Fibroblast of lung (primary cell): Measurements from ENCODE around the gene RHBDF2. TPM values are rescaled to one million over a fixed set of nuclear protein-coding genes. Genes with fewer than 3 reads are reported as not detected.

Experiments
- DNase-seq, 2 donors: peaks; one replicate each; pipeline versions ENCODE4 v3.0.0 to v3.0.0-alpha.2; 2010; ENCODE audit warnings: low read depth in 2 of 2
- H2AFZ ChIP-seq: 2 replicates; pipeline ENCODE4 v1.5.1; 2012; ENCODE audit warnings: low read length, control low read depth, inconsistent platforms
- H3K27ac ChIP-seq: 2 replicates; pipeline ENCODE4 v1.5.1; 2011; ENCODE audit warnings: low read length, control low read depth; ENCODE audit not compliant: insufficient read depth
- H3K27me3 ChIP-seq: 2 replicates; pipeline ENCODE4 v1.5.1; 2011; ENCODE audit warnings: mild to moderate bottlenecking, low read length; ENCODE audit not compliant: control insufficient read depth, insufficient read depth
- H3K36me3 ChIP-seq: 2 replicates; pipeline ENCODE4 v1.5.1; 2011; ENCODE audit warnings: low read length; ENCODE audit not compliant: control insufficient read depth, insufficient read depth
- H3K4me1 ChIP-seq: 2 replicates; pipeline ENCODE4 v1.5.1; 2011; ENCODE audit warnings: low read length; ENCODE audit not compliant: control insufficient read depth, insufficient read depth; ENCODE audit errors: extremely low read depth
- H3K4me2 ChIP-seq: 2 replicates; pipeline ENCODE4 v1.5.1; 2011; ENCODE audit warnings: low read length, control low read depth; ENCODE audit not compliant: insufficient read depth; ENCODE audit errors: extremely low read depth
- H3K4me3 ChIP-seq, 4 experiments: fragments of 200-600 bp in 1 of 4; sonication (generic) in 1 of 4; replicated peaks in 1 of 4; 2 replicates each; pipeline ENCODE4 v1.5.1; 2011 to 2016; ENCODE audit warnings: low read length in 4 of 4, low read depth in 3 of 4, mild to moderate bottlenecking in 3 of 4, control low read depth in 2 of 4, inconsistent platforms in 1 of 4, mixed read lengths in 1 of 4; ENCODE audit not compliant: insufficient read depth in 1 of 4; ENCODE audit errors: control extremely low read depth in 1 of 4
- H3K79me2 ChIP-seq: 2 replicates; pipeline ENCODE4 v1.5.1; 2012; ENCODE audit warnings: mild to moderate bottlenecking, low read length, inconsistent platforms; ENCODE audit not compliant: control insufficient read depth, insufficient read depth
- H3K9ac ChIP-seq: 2 replicates; pipeline ENCODE4 v1.5.1; 2011; ENCODE audit warnings: mild to moderate bottlenecking, low read length, control low read depth; ENCODE audit not compliant: insufficient read depth
- H3K9me3 ChIP-seq: 2 replicates; pipeline ENCODE4 v1.5.1; 2012; ENCODE audit warnings: low read depth, low read length; ENCODE audit not compliant: control insufficient read depth, insufficient read depth
- H4K20me1 ChIP-seq: 2 replicates; pipeline ENCODE4 v1.5.1; 2011; ENCODE audit warnings: low read length; ENCODE audit not compliant: control insufficient read depth, insufficient read depth; ENCODE audit errors: extremely low read depth
- EZH2 ChIP-seq: IDR thresholded peaks from 2 replicates; pipeline ENCODE4 v1.5.1; 2012; ENCODE audit warnings: low read length, control low read depth, mild to moderate bottlenecking; ENCODE audit errors: missing control alignments
- polyA plus RNA-seq, 2 donors: library from polyadenylated mRNA; depleted of rRNA in 1 of 2; stranded (reverse) in 1 of 2; unstranded in 1 of 2; fragments of >200 nt; gene quantifications; 2 replicates each; pipeline ENCODE4 v1.2.1, GENCODE V29; 2011 to 2012; ENCODE audit warnings: missing spikeins in 1 of 2
- total RNA-seq: library from RNA; depleted of rRNA; stranded (reverse); fragments of >200 nt; gene quantifications from 2 replicates; pipeline ENCODE4 v1.2.1, GENCODE V29; 2014
- TF ChIP-seq, protein P1 (sequence below), 2 donors: IDR thresholded peaks in 1 of 2; conservative IDR thresholded peaks in 1 of 2; 1 replicate in 1 of 2; 2 replicates in 1 of 2; pipeline ENCODE4 v1.5.1; 2011 to 2012; ENCODE audit warnings: low read length in 2 of 2, control low read depth in 1 of 2, inconsistent platforms in 1 of 2, low read depth in 1 of 2, mild to moderate bottlenecking in 1 of 2

The RHBDF2 gene
- total and polyA plus RNA-seq, 2 donors (not counting 1 experiment from before 2014, with no cell fraction given): 0.94 to 5.1 TPM

DNA sequence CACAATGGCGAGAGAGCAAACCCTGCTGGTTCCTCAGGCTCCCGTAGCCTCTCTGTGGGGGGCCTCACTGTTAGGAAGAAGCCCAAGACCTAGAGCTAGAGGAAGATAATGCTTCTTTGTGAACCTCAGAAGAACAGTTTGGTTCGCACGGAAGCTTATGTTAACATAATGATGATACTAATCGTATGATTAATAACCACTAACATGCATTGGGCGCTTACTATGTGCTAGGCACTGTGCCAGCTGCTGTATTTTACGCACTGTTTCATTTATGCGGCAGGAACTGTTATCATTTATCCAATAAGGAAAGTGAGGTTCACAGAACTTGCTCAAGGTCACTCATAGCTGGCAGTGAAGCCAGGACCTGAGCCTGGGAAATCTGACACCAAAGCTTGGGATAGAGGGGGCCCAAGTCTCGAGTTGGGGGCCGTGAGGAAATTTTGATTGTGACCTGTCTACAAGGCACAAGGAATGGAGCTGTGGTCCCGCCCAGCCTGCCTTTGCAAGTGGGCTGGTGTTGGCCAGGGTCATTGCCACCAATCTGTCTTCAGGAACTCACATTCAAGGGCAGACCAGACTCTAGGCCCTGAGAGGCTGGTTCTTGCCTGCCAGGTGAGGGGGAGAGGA is 45.4 kb upstream of the RHBDF2 start:
- Histone ChIP-seq H3K9ac (peak overlapping the region; percentile 52), H3K27me3 (no peaks in the 10 kb centered on the region), H3K4me1 (peaks cover 30% of the 10 kb centered on the region), H4K20me1 (no peaks in the 10 kb centered on the region), H3K36me3 (no peaks in the 10 kb centered on the region), H3K9me3 (no peaks in the 10 kb centered on the region), H3K27ac (peak overlapping the region; percentile 88), H3K79me2 (no peaks in the 10 kb centered on the region), H3K4me3 (no peak overlapping the region), H3K4me2 (peak overlapping the region; percentile 21), H2AFZ (no peak overlapping the region)
- no peak for TF ChIP-seq EZH2
- TF ChIP-seq, protein P1, sequence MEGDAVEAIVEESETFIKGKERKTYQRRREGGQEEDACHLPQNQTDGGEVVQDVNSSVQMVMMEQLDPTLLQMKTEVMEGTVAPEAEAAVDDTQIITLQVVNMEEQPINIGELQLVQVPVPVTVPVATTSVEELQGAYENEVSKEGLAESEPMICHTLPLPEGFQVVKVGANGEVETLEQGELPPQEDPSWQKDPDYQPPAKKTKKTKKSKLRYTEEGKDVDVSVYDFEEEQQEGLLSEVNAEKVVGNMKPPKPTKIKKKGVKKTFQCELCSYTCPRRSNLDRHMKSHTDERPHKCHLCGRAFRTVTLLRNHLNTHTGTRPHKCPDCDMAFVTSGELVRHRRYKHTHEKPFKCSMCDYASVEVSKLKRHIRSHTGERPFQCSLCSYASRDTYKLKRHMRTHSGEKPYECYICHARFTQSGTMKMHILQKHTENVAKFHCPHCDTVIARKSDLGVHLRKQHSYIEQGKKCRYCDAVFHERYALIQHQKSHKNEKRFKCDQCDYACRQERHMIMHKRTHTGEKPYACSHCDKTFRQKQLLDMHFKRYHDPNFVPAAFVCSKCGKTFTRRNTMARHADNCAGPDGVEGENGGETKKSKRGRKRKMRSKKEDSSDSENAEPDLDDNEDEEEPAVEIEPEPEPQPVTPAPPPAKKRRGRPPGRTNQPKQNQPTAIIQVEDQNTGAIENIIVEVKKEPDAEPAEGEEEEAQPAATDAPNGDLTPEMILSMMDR (conservative IDR thresholded peaks at IDR 0.05 in 1 of 2, IDR thresholded peaks at IDR 0.05 in 1 of 2; ENCODE audit: low read depth in 1 of 2, low read length in 2 of 2): no peak
- DNase-seq: peak; percentile 96

DNA sequence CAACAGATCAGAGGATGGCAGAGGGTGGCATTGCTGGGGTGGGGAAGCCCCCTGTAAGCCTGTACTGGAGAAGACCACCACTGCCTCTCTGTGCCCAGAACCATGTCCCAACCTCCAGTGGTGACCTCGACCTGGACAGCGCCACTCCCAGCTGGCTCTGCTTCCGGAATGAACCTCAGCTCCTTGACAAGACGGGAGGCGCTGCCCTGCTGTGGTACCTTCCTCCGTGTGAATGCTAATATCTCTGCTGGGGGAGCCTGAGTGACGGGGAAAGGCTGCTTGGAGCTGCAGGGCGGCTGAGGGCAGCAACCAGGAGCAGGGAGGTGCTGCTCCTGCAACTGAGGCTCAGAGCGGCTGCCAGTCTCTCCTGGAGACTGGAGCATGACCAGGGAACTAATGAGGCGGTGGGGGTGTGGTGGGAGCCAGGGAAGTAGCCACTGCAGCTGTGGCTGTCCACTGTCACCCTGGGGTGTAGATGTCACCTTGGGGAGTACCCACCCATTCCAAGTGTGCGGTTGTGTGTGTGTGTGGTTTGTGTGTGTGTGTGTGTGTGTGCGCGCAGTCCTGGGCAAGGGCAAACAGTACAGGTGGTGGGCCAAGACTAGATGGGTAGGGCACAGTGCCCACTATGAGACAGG is 44.8 kb upstream of the RHBDF2 start:
- no peaks in the 10 kb centered on the region for H4K20me1 ChIP-seq
- DNase-seq: no peak
- peak overlapping the region; percentile 15 for H3K4me2 ChIP-seq
- H3K4me1 ChIP-seq: peaks cover 32% of the 10 kb centered on the region
- H3K9ac ChIP-seq: no peak overlapping the region
- H3K4me3 ChIP-seq: no peak overlapping the region
- H3K27ac ChIP-seq: peak overlapping the region; percentile 88
- no peaks in the 10 kb centered on the region for H3K79me2 ChIP-seq
- H3K36me3 ChIP-seq: no peaks in the 10 kb centered on the region
- H3K27me3 ChIP-seq: no peaks in the 10 kb centered on the region
- no peaks in the 10 kb centered on the region for H3K9me3 ChIP-seq
- no peak overlapping the region for H2AFZ ChIP-seq
- no peak for TF ChIP-seq EZH2
- TF ChIP-seq, protein P1 (conservative IDR thresholded peaks at IDR 0.05 in 1 of 2, IDR thresholded peaks at IDR 0.05 in 1 of 2; ENCODE audit: low read depth in 1 of 2, low read length in 2 of 2): no peak

DNA sequence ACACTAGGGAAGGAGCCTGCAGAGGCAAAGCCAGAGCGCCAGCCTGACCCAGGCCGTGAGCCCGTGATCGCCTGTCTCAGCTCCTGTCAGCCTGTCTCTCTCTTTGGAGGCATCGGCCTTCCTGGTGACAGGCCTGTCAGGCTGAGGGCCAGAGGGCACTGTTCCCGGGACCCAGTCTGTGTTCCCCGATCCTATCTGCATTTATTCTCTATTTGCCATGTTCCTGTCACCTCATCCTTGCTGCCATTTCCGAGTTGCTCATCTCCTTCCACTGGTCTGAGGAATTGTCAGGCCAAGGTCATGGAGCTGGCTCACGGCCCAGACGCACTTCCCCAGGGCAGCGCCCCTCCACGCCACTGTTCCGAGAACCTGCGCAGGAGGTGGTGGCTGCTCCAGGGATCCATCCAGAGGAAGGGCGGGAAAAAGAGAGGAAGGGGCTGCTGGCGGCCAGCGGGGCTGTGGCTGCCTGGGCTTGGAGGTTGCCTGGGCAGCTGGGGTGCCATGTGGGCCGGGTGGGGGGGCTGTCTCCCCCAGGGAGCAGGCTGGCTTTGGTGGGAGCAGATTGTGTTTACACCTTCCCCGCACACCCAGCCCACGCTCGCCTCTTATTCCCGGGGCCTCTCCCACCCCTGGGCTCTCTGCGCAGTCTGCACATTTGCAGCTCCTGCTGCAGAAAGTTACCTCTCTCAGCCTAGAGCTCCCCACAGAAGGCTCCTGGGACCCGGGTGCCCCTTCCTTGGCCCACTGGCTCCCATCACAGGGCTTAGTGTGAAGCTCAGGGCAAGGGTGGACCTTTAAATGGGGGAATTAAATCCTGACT is 43.5 kb upstream of the RHBDF2 start:
- Histone ChIP-seq H3K9ac (no peak overlapping the region), H3K4me3 (no peak overlapping the region), H3K27ac (no peak overlapping the region), H3K27me3 (no peaks in the 10 kb centered on the region), H3K4me1 (peaks cover 36% of the 10 kb centered on the region), H4K20me1 (no peaks in the 10 kb centered on the region), H3K4me2 (no peak overlapping the region), H2AFZ (no peak overlapping the region), H3K9me3 (no peaks in the 10 kb centered on the region), H3K79me2 (no peaks in the 10 kb centered on the region), H3K36me3 (no peaks in the 10 kb centered on the region)
- TF ChIP-seq, protein P1 (conservative IDR thresholded peaks at IDR 0.05 in 1 of 2, IDR thresholded peaks at IDR 0.05 in 1 of 2; ENCODE audit: low read depth in 1 of 2, low read length in 2 of 2): no peak
- TF ChIP-seq EZH2: no peak
- no peak for DNase-seq
